NCI-H2196 treated with DMSO at 0.1 percent for 48 hours (cell line): ENCODE data around the gene USP4.
"Not testable (repeated sequence)": the region's sequence is repeated elsewhere in the genome, so short reads cannot be mapped to it uniquely, and the experiment has no call there.

Source experiments
- DNase-seq: peaks from one replicate; lab custom pipeline; 2025; ENCODE audit not compliant: unreplicated experiment; lab: John Stamatoyannopoulos, UW

Gene USP4

GRCh38 chr3:49339941-49340800, at the start of gene USP4:
USP4 (minus strand) TSS chr3:49340053; CDS start chr3:49340024, 29 bp downstream.
- DNase-seq = peak; percentile 45

GRCh38 chr3:49389297-49389696, 49.4 kb upstream of the USP4 start:
- no peak for DNase-seq

GRCh38 chr3:49388289-49388820, 48.5 kb upstream of the USP4 start:
- DNase-seq = no peak

GRCh38 chr3:49387721-49388120, 47.9 kb upstream of the USP4 start:
- no peak for DNase-seq

- DNase-seq = no peak
Measured at GRCh38 chr3:49386056-49386756, 46.4 kb upstream of the USP4 start.

GRCh38 chr3:49385617-49386016, 45.8 kb upstream of the USP4 start:
- no peak for DNase-seq

GRCh38 chr3:49383387-49383786, 43.5 kb upstream of the USP4 start:
- no peak for DNase-seq

GRCh38 chr3:49378249-49378895, 38.5 kb upstream of the USP4 start:
- no peak for DNase-seq

- DNase-seq = no peak
Measured at GRCh38 chr3:49377483-49377882, 37.6 kb upstream of the USP4 start.

GRCh38 chr3:49371946-49372345, 32.1 kb upstream of the USP4 start:
- no peak for DNase-seq

GRCh38 chr3:49370585-49371290, 30.9 kb upstream of the USP4 start:
- no peak for DNase-seq

GRCh38 chr3:49362561-49362960, 22.7 kb upstream of the USP4 start:
- no peak for DNase-seq

GRCh38 chr3:49359623-49360022, 19.8 kb upstream of the USP4 start:
- DNase-seq = no peak

- DNase-seq = no peak
Measured at GRCh38 chr3:49358884-49359225, 19.0 kb upstream of the USP4 start.

- DNase-seq = peak; percentile 71
Measured at GRCh38 chr3:49358217-49358883, 18.5 kb upstream of the USP4 start, which contains the start of gene GPX1. GPX1 (minus strand) TSS chr3:49358353; CDS start chr3:49358278, 75 bp downstream.

- not testable (repeated sequence) for DNase-seq
Measured at GRCh38 chr3:49357443-49358216, 17.8 kb upstream of the USP4 start.

- DNase-seq = not testable (repeated sequence)
Measured at GRCh38 chr3:49357095-49357442, 17.2 kb upstream of the USP4 start.

GRCh38 chr3:49352890-49353421, 13.1 kb upstream of the USP4 start:
- DNase-seq = no peak

- DNase-seq = no peak
Measured at GRCh38 chr3:49352281-49352680, 12.4 kb upstream of the USP4 start.
